ENCODE results near the gene GTF2E1. TPM values are rescaled to one million over a fixed set of nuclear protein-coding genes. Genes with fewer than 3 reads are reported as not detected.

GTF2E1 gene
- total and polyA plus RNA-seq, 10 donors = 5.2 to 28.3 (median 19.7) TPM

DNA sequence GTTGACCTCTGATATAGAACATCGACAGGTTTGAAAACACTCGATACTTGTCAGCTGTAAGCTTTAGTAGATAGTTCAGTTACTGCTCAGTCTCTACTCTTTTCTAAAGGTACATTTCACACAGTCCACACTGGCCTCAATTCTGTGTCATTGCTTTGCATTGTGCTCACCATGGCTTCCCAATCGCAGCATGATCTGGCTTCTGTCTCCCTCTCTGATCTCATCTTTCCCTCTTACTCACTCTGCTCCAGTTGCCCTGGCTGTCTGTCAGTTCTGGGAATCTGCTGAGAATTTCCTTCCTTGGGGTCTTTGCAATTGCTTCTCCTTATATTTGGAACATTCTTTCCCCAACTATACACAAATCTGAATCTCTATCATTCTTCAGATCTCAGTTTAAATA is 80.6 kb downstream of the GTF2E1 start:
- H3K9me3 ChIP-seq = no peaks in the 10 kb centered on the region
- H3K4me3 ChIP-seq = no peak overlapping the region
- no peak overlapping the region for H3K27ac ChIP-seq
- H3K36me3 ChIP-seq = no peaks in the 10 kb centered on the region
- H3K27me3 ChIP-seq (replicated peaks in 1 of 7) = peaks cover 0 to 3% (median 0%) of the 10 kb centered on the region in 7 donors
- WGBS, 5 donors = 86 to 99% (median 91%) methylated on average over 3 of the region's 3 CpGs
- no peaks in the 10 kb centered on the region for H3K4me1 ChIP-seq
- intact Hi-C loops (cut with DNase I; ENCODE audit: low total_unique reads) = no loop called here
- DNase-seq = no peak
- TF ChIP-seq POLR2AphosphoS5 (IDR thresholded peaks at IDR 0.05) = no peak
- TF ChIP-seq, protein P1, sequence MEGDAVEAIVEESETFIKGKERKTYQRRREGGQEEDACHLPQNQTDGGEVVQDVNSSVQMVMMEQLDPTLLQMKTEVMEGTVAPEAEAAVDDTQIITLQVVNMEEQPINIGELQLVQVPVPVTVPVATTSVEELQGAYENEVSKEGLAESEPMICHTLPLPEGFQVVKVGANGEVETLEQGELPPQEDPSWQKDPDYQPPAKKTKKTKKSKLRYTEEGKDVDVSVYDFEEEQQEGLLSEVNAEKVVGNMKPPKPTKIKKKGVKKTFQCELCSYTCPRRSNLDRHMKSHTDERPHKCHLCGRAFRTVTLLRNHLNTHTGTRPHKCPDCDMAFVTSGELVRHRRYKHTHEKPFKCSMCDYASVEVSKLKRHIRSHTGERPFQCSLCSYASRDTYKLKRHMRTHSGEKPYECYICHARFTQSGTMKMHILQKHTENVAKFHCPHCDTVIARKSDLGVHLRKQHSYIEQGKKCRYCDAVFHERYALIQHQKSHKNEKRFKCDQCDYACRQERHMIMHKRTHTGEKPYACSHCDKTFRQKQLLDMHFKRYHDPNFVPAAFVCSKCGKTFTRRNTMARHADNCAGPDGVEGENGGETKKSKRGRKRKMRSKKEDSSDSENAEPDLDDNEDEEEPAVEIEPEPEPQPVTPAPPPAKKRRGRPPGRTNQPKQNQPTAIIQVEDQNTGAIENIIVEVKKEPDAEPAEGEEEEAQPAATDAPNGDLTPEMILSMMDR (IDR thresholded peaks at IDR 0.05 in 8 of 11, conservative IDR thresholded peaks at IDR 0.05 in 3 of 11) = no peak
- no peak for TF ChIP-seq POLR2A (IDR thresholded peaks at IDR 0.05)

DNA sequence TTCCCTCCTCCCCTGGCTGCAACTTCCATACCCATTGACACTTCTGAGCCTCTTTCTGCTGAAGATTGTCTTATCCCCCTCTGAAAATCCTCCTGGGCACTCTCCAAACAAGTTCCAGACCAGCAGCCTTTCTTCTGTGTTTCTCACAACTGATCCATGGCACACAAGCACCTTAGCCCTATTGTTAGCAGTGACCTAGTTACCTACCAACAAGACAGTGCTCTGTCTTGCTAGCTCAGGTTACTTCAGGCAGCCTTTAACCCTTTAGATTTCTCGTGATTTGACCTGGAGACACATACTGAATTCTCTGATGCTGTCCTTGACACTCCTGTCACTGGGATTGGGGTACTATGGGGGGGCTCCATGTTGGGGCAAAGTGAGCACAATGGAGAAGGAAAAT is 82.1 kb downstream of the GTF2E1 start:
- no peaks in the 10 kb centered on the region for H3K9me3 ChIP-seq
- intact Hi-C loops (cut with DNase I; ENCODE audit: low total_unique reads) = no loop called here
- H3K27ac ChIP-seq = no peak overlapping the region
- peaks cover 0 to 3% (median 0%) of the 10 kb centered on the region in 7 donors for H3K27me3 ChIP-seq (replicated peaks in 1 of 7)
- 26 to 73% (median 34%) methylated on average over 1 of the region's 1 CpG for WGBS, 5 donors
- no peaks in the 10 kb centered on the region for H3K4me1 ChIP-seq
- no peak overlapping the region for H3K4me3 ChIP-seq
- DNase-seq = no peak
- H3K36me3 ChIP-seq = no peaks in the 10 kb centered on the region
- TF ChIP-seq, protein P1 (IDR thresholded peaks at IDR 0.05 in 8 of 11, conservative IDR thresholded peaks at IDR 0.05 in 3 of 11) = no peak
- TF ChIP-seq POLR2AphosphoS5 (IDR thresholded peaks at IDR 0.05) (no peak), POLR2A (IDR thresholded peaks at IDR 0.05) (no peak)

DNA sequence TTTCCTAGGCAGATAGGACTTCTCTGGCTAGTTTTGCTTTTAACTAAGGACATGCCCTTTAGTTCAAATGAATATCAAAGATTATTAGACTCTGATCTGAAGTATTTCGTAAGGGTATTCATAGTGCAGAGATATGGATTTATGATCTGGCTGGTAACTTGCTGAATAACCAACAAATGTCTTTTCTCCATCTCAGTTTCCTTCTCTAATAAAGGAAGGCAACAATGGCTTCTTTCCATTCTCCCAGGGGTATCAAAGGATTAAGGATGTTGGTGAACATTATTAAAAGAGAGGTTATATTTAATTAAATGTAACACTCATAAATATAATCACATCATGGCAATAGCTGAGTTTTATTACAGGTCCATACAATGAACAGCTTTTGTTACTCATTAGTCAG is 86.3 kb downstream of the GTF2E1 start:
- 67 to 84% (median 73%) methylated on average over 1 of the region's 1 CpG for WGBS, 5 donors
- H3K36me3 ChIP-seq = no peaks in the 10 kb centered on the region
- no peak overlapping the region for H3K4me3 ChIP-seq
- peaks cover 0 to 3% (median 0%) of the 10 kb centered on the region in 7 donors for H3K27me3 ChIP-seq (replicated peaks in 1 of 7)
- H3K4me1 ChIP-seq = no peaks in the 10 kb centered on the region
- H3K9me3 ChIP-seq = no peaks in the 10 kb centered on the region
- TF ChIP-seq, protein P1 (IDR thresholded peaks at IDR 0.05 in 8 of 11, conservative IDR thresholded peaks at IDR 0.05 in 3 of 11) = no peak
- TF ChIP-seq POLR2AphosphoS5 (IDR thresholded peaks at IDR 0.05) (no peak), POLR2A (IDR thresholded peaks at IDR 0.05) (no peak)
- no peak for DNase-seq
- intact Hi-C loops (cut with DNase I; ENCODE audit: low total_unique reads) = no loop called here
- no peak overlapping the region for H3K27ac ChIP-seq

DNA sequence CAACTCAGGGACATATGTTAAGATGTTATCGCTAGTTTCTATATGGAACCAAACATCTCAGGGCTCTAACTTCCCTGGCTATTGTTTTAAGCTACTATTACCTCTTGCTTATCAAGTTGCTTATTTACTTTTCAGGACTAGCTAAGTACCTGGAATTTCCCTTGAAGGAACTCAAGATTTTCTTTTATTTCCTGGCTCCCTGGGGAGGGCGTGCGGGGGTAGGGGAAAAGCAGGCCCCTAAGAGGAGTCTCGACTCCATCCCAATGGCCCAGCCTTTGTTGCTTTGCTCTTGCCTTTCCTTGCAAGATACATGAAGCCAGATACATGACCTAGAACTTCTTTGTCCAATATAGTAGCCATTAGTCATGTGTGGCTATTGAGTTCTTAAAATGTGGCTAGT is 88.5 kb downstream of the GTF2E1 start:
- WGBS, 5 donors = 73 to 89% (median 79%) methylated on average over 4 of the region's 4 CpGs
- no peaks in the 10 kb centered on the region for H3K36me3 ChIP-seq
- H3K9me3 ChIP-seq = no peaks in the 10 kb centered on the region
- peaks cover 0 to 3% (median 0%) of the 10 kb centered on the region in 7 donors for H3K27me3 ChIP-seq (replicated peaks in 1 of 7)
- H3K27ac ChIP-seq = no peak overlapping the region
- no peak for DNase-seq
- no peak for TF ChIP-seq POLR2AphosphoS5 (IDR thresholded peaks at IDR 0.05)
- no peak for TF ChIP-seq POLR2A (IDR thresholded peaks at IDR 0.05)
- TF ChIP-seq, protein P1 (IDR thresholded peaks at IDR 0.05 in 8 of 11, conservative IDR thresholded peaks at IDR 0.05 in 3 of 11) = no peak
- no peaks in the 10 kb centered on the region for H3K4me1 ChIP-seq
- no peak overlapping the region for H3K4me3 ChIP-seq
- intact Hi-C loops (cut with DNase I; ENCODE audit: low total_unique reads) = no loop called here

Small RNA genes within 50 kb of the gene (small RNA-seq; reads per million reads assigned to genes)
- 0 reads per million in 4 donors for gene MTCO1P29
- gene MTCO2P29 = 0 reads per million in 4 donors

Other genes with a start within 250 kb of the GTF2E1 start
- 10 to 100 TPM; 65.9 to 97.8 (median 75.2) TPM for gene NDUFB4, start 146.4 kb upstream of the GTF2E1 start, total RNA-seq
- 100 to 1,000 TPM; 119 to 158 (median 141) TPM for gene NDUFB4, start 146.4 kb upstream of the GTF2E1 start, polyA plus RNA-seq
- 1 to 10 TPM in 2 of 7 donors, under 1 TPM in 4, not detected in 1; 0.17 to 2.8 (median 0.89) TPM for gene HGD, start 60.5 kb upstream of the GTF2E1 start, total RNA-seq
- gene HGD, start 60.5 kb upstream of the GTF2E1 start, polyA plus RNA-seq = 1 to 10 TPM in 1 of 3 donors, under 1 TPM in 2; 0.45 to 2.6 (median 0.55) TPM
- gene RABL3, start 228 bp upstream of the GTF2E1 start, total RNA-seq = 10 to 100 TPM; 12.0 to 24.0 (median 19.1) TPM
- gene RABL3, start 228 bp upstream of the GTF2E1 start, polyA plus RNA-seq = 1 to 10 TPM; 4.3 to 7.6 (median 5.3) TPM
- gene STXBP5L, start 165.5 kb downstream of the GTF2E1 start, total RNA-seq = under 1 TPM in 2 of 7 donors, not detected in 5; 0.32 to 0.34 TPM
- not detected for gene STXBP5L, start 165.5 kb downstream of the GTF2E1 start, polyA plus RNA-seq

Data from spleen (tissue), 11 donors.